Right atrium auricular region (tissue), 2 donors: ENCODE results near the gene C13orf42. TPM values are rescaled to one million over a fixed set of nuclear protein-coding genes. Genes with fewer than 3 reads are reported as not detected.

Experiments
- DNase-seq: peaks from one replicate; pipeline ENCODE4 v3.0.0-alpha.2; 2019; ENCODE audit warnings: low spot score
- H3K27ac ChIP-seq, 2 donors: fragments of 200-600 bp; sonication (generic); 1 replicate in 1 of 2; 2 replicates in 1 of 2; pipeline ENCODE4 v1.5.1; 2016 to 2019
- H3K27me3 ChIP-seq, 2 donors: fragments of 200-600 bp; sonication (generic); one replicate each; pipeline versions ENCODE4 v1.5.1 to v1.6.0; 2017 to 2019
- H3K36me3 ChIP-seq: fragments of 200-600 bp; sonication (generic); one replicate; pipeline ENCODE4 v1.5.1; 2016
- H3K4me1 ChIP-seq, 2 donors: fragments of 200-600 bp; sonication (generic); one replicate each; pipeline versions ENCODE4 v1.5.1 to v1.6.0; 2017 to 2019
- H3K4me3 ChIP-seq, 2 donors: fragments of 200-600 bp; sonication (generic); 1 replicate in 1 of 2; 2 replicates in 1 of 2; pipeline ENCODE4 v1.5.1; 2017 to 2019; ENCODE audit warnings: mild to moderate bottlenecking in 1 of 2, moderate library complexity in 1 of 2
- H3K9me3 ChIP-seq, 2 donors: fragments of 200-600 bp; sonication (generic); one replicate each; pipeline ENCODE4 v1.5.1; 2019
- total RNA-seq, 2 donors: library from RNA; depleted of rRNA; stranded (reverse); fragments of >200 nt; gene quantifications; one replicate each; pipeline ENCODE4 v1.1.0, GENCODE V29; 2016
- TF ChIP-seq, protein P1 (sequence below), 2 donors: fragments of 200-600 bp; sonication (generic); IDR thresholded peaks; one replicate each; pipeline ENCODE4 v1.5.1; 2019; ENCODE audit warnings: antibody characterized with exemption in 2 of 2

The C13orf42 gene
- total RNA-seq, 2 donors from 2014 or later = not detected

DNA sequence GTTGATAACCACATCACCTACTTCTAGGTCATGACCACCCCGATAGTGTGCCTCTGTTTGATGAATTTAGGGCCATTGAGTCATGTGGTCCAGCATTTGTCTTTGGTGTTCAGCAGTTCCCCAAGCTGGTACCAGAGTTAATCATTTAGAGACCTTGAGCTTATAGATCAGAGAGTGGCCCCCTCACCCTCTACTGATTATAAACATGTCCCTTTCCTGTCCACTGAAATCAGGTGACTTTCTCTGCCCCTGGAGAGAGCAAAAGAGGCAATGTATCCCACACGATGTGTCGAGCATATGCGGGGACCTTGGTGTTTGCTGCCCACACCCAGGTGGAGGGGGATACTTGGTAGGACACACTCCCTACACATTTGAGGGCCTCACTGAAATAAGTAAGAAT lies 46.3 kb downstream of the C13orf42 start:
- DNase-seq = no peak
- TF ChIP-seq, protein P1, sequence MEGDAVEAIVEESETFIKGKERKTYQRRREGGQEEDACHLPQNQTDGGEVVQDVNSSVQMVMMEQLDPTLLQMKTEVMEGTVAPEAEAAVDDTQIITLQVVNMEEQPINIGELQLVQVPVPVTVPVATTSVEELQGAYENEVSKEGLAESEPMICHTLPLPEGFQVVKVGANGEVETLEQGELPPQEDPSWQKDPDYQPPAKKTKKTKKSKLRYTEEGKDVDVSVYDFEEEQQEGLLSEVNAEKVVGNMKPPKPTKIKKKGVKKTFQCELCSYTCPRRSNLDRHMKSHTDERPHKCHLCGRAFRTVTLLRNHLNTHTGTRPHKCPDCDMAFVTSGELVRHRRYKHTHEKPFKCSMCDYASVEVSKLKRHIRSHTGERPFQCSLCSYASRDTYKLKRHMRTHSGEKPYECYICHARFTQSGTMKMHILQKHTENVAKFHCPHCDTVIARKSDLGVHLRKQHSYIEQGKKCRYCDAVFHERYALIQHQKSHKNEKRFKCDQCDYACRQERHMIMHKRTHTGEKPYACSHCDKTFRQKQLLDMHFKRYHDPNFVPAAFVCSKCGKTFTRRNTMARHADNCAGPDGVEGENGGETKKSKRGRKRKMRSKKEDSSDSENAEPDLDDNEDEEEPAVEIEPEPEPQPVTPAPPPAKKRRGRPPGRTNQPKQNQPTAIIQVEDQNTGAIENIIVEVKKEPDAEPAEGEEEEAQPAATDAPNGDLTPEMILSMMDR (IDR thresholded peaks at IDR 0.05) = no peak
- Histone ChIP-seq H3K36me3 (no peaks in the 10 kb centered on the region), H3K27ac (no peak overlapping the region), H3K4me3 (no peak overlapping the region), H3K4me1 (peaks cover 0 to 12% of the 10 kb centered on the region in 2 donors), H3K27me3 (no peaks in the 10 kb centered on the region), H3K9me3 (no peaks in the 10 kb centered on the region)

DNA sequence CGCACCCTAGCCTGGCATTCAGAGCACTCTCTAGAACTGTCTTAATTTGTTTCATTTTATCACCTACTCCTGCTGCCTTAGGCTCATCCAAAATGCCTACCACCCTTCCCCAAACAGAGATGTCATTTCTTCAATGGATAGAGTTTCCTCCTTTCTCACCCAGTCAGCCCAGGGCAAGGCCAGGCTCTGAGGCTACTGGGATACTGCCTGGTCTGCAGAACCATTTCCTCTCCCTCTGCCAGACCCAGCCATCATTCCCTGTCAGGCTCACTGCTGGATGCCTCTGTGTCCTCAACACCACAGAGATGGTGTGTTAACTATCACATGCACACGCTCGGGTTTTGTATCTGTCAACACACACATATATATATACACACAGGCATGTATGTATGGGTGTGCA lies 47.2 kb downstream of the C13orf42 start:
- peaks cover 0 to 12% of the 10 kb centered on the region in 2 donors for H3K4me1 ChIP-seq
- TF ChIP-seq, protein P1 (IDR thresholded peaks at IDR 0.05) = no peak

DNA sequence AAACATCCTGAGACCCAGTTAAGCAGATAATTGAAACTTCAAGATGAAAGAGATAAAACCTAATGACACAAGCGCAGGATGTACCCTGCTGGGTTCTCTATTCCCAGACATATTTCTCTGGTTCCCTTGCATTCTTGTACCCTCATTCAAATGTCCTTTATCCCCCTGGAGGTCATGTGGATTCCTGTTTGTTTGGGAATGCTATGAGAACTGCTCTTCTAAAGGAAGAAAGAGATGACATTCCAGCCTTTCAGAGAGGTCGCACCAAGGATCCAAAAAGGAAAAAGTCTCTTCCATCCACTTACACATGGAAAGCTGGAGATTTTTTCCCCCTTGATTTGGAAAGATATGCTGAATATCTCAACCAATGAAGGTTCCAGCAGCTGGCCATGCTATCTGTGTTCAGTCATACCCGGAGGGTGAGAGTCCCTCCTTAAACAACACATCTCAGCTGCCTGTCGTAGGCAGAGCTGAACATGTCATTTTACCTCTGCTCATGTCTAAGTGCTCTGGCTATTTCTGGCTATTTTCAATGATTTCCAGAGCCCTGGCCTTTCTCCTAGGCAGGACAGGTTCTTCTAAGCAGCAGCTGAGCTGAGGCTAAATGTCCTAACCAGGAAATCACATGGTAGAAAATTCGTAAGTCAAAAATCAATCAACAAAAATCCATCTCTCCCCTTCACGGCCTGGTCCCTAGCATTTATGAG lies 52.5 kb downstream of the C13orf42 start:
- Histone ChIP-seq H3K9me3 (no peaks in the 10 kb centered on the region), H3K27ac (no peak overlapping the region), H3K4me3 (no peak overlapping the region), H3K27me3 (no peaks in the 10 kb centered on the region), H3K36me3 (no peaks in the 10 kb centered on the region), H3K4me1 (no peaks in the 10 kb centered on the region)
- TF ChIP-seq, protein P1 (IDR thresholded peaks at IDR 0.05) = no peak
- no peak for DNase-seq

More for the DNA sequence above, 47.2 kb downstream of the C13orf42 start:
- H3K4me3 ChIP-seq = no peak overlapping the region
- no peaks in the 10 kb centered on the region for H3K36me3 ChIP-seq
- no peaks in the 10 kb centered on the region for H3K27me3 ChIP-seq
- no peak overlapping the region for H3K27ac ChIP-seq
- H3K9me3 ChIP-seq = no peaks in the 10 kb centered on the region
- no peak for DNase-seq

DNA sequence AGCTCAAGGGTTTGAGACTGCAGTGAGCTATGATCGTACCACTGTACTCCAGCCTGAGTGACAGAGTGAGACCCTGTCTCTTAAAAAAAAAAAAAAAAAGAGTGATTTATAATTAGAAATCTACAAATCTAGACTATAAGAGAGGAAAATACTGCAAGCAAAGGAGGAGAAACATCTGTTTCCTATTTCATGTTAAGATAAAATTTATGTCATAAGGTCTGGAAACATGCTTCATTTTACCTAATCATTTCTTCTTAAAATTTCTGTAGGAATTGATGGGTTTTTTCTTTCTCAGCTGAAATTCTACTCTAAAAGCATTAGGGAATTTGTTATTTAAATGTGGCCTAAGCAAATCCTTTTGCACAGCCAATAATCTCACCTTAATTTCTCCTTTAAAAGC lies 53.2 kb downstream of the C13orf42 start:
- TF ChIP-seq, protein P1 (IDR thresholded peaks at IDR 0.05) = no peak
- no peak overlapping the region for H3K4me3 ChIP-seq
- DNase-seq = no peak

DNA sequence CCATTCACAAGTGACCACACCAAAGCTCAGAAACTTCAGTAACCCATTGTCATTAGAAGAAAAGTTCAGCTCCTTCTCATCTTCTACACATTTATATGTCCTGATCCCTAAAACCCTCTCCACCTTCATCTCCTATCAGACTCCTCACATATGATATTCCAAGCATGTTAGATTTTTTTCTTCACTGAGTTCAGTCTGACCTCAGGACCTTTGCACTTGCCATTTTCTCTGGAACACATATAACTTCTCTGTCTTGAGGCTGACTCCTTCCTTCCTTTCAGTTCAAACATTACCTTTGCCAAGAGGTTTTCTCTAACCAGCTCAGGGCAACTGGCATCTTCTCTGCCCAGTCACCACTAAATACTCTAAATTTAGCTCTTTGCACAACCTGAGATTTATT lies 54.1 kb downstream of the C13orf42 start:
- H3K9me3 ChIP-seq = no peaks in the 10 kb centered on the region
- H3K27me3 ChIP-seq = no peaks in the 10 kb centered on the region
- H3K4me1 ChIP-seq = no peaks in the 10 kb centered on the region
- TF ChIP-seq, protein P1 (IDR thresholded peaks at IDR 0.05) = no peak
- no peak overlapping the region for H3K27ac ChIP-seq
- H3K4me3 ChIP-seq = no peak overlapping the region
- no peak for DNase-seq
- H3K36me3 ChIP-seq = no peaks in the 10 kb centered on the region

More for the DNA sequence above, 53.2 kb downstream of the C13orf42 start:
- Histone ChIP-seq H3K27ac (no peak overlapping the region), H3K9me3 (no peaks in the 10 kb centered on the region), H3K36me3 (no peaks in the 10 kb centered on the region), H3K4me1 (no peaks in the 10 kb centered on the region), H3K27me3 (no peaks in the 10 kb centered on the region)

DNA sequence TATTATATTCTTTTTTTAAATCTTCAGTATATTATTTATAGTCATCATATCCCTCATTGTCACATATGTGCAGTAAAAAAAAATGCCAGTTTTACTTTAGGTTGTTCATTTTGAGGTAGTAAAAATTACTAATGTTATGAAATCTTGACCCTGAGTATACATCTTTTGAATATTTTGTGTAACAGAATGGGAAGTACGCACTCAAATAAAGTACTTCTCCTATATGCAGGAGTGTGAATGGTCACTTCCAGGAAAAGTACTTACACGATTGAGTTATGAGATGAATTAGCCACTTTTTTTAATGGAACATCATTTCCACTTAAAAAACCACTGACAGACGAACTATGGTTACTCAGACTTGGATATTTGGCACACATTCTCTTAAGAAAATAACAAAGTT lies 58.5 kb downstream of the C13orf42 start:
- DNase-seq = no peak
- Histone ChIP-seq H3K27me3 (no peaks in the 10 kb centered on the region), H3K9me3 (no peaks in the 10 kb centered on the region), H3K27ac (no peak overlapping the region), H3K36me3 (no peaks in the 10 kb centered on the region), H3K4me1 (no peaks in the 10 kb centered on the region), H3K4me3 (no peak overlapping the region)
- TF ChIP-seq, protein P1 (IDR thresholded peaks at IDR 0.05) = no peak
